H54 (cell line): ENCODE data around the gene PSME3.

Experiments used
- DNase-seq: peaks from one replicate; pipeline ENCODE4 v3.0.0; 2011; ENCODE audit warnings: low spot score, mixed read lengths; ENCODE audit not compliant: insufficient read length
- FAIRE-seq: peaks from 3 replicates; lab custom pipeline; 2011; peaks lifted over from hg19 to GRCh38; lab: Jason Lieb, UNC
- POLR2A ChIP-seq: IDR thresholded peaks from 2 replicates; pipeline ENCODE4 v1.6.1; 2011; ENCODE audit warnings: low read depth, mild to moderate bottlenecking, low read length

The PSME3 gene, protein sequence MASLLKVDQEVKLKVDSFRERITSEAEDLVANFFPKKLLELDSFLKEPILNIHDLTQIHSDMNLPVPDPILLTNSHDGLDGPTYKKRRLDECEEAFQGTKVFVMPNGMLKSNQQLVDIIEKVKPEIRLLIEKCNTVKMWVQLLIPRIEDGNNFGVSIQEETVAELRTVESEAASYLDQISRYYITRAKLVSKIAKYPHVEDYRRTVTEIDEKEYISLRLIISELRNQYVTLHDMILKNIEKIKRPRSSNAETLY

DNA sequence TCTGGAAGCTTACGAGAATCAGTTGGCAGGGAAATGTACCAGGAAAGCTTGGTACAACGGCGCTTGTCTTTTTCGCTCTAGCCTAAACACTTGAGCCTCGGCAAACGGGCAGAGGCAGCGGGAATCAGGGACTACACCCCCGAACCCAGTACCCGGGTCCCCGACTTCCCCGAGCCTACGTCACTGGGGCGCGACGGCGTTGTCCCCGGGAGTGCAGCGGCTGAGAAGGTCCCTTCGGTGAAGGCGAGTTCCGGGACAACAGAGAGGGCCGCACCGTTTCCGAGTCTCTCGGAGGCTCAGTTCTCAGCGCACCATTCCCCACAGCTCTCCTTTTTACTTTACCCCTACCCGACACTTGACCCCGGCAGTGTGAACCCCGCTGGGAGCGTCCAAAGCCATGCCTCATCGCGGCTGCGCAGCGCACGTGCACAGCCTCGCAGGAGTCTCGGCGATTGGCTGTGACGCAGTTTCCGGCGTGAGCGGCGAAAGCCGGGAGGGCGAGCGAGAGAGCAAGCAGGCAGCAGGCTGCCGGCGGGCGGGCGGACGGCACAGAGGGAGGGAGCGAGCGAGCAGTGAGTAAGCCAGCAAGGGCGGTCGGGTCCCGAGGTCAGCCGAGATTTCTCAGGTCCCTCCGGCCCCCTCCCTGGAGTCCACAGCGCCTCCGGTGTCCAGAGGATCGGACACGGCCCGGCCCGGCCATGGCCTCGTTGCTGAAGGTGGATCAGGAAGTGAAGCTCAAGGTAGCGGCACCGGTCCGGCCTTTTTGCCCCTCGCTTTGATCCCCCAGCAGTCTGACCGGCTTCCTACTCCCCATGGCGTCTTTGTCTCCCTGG lies at the start of gene PSME3:
Gene PSME3 (plus strand): TSS at position 464 of the 833 bp plus-strand sequence. CDS start 235 bp downstream, at position 699.
- TF ChIP-seq POLR2A: peak; percentile 99
- DNase-seq: peak; percentile 85
- no peak for FAIRE-seq

DNA sequence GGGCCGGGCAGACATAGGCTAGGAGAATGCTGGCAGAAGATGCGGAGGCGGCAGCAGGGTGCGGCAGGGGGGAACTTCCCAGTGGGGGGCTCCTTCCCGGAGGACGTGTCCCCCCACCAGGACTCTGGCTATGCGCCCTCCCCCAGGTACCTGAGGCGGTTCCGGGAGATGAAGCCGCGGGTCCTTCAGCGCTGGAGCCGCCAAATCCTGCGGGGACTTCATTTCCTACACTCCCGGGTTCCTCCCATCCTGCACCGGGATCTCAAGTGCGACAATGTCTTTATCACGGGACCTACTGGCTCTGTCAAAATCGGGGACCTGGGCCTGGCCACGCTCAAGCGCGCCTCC lies 49.4 kb upstream of the PSME3 start:
- TF ChIP-seq POLR2A: no peak
- FAIRE-seq: no peak
- no peak for DNase-seq

DNA sequence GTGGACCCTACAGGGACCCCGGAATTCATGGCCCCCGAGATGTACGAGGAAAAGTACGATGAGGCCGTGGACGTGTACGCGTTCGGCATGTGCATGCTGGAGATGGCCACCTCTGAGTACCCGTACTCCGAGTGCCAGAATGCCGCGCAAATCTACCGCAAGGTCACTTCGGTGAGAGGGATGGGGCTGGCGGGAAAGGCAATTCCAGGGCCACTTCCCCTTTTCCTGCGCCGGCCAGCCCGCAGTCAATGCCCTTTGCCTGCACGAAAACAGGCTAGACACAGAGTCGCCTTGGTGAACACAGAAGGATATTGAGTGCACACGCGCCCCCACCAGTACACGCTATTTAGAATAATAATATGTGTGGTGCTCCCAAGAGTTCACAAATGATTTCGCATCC lies 48.8 kb upstream of the PSME3 start:
- FAIRE-seq (no peak), DNase-seq (no peak)
- TF ChIP-seq POLR2A: no peak

DNA sequence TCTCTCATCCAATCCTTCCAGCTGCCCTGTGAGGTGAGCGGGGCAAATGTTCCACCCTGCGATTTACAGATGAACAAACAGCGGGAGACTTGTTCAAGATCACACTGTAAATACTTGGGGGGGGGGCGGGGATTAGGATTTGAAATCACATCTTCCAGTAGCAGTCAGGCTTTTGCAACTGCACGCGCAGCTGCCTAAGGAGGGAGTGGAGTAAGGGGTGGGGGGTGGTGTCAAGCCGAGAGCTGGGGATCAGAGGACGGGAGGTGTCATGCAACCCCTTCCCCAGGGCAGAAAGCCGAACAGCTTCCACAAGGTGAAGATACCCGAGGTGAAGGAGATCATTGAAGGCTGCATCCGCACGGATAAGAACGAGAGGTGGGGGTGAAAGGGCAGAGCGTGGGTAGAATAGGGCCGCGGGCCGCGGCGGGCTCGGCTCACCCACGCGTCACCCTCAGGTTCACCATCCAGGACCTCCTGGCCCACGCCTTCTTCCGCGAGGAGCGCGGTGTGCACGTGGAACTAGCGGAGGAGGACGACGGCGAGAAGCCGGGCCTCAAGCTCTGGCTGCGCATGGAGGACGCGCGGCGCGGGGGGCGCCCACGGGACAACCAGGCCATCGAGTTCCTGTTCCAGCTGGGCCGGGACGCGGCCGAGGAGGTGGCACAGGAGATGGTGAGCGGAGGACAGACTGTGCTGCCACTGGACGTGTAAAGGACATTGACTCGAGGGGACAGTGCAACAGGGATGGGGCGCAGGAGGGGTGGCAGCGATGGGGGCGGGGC lies 48.2 kb upstream of the PSME3 start:
- FAIRE-seq (no peak), DNase-seq (no peak)
- no peak for TF ChIP-seq POLR2A

DNA sequence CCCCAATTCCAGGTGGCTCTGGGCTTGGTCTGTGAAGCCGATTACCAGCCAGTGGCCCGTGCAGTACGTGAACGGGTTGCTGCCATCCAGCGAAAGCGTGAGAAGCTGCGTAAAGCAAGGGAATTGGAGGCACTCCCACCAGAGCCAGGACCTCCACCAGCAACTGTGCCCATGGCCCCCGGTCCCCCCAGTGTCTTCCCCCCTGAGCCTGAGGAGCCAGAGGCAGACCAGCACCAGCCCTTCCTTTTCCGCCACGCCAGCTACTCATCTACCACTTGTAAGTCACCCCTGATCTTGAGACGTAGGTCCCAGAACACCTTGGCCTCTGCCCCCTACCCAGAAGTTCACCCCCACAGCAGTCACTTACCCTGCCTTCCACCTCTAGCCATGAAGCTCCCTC lies 45.9 kb upstream of the PSME3 start:
- TF ChIP-seq POLR2A: no peak
- FAIRE-seq (no peak), DNase-seq (no peak)

DNA sequence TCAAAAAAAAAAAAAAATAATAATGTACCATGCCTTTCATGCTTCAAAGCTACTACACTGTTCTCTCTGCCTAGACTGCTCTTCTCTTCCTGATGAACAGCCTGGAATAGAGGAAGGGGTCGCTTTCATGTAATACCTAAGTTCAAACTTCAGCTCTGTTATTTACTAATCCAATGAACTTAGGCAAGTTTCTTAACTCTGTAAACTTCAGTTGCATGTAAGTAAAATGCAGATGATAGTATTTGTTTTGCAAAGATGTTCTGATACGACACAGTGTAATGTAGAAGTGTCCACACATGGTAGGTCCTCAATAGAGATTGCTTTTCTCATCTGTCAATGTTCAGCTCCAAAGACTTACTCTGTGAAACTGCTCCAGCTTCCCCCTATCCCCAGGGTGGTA lies 41.2 kb upstream of the PSME3 start:
- no peak for DNase-seq
- TF ChIP-seq POLR2A: no peak
- no peak for FAIRE-seq

DNA sequence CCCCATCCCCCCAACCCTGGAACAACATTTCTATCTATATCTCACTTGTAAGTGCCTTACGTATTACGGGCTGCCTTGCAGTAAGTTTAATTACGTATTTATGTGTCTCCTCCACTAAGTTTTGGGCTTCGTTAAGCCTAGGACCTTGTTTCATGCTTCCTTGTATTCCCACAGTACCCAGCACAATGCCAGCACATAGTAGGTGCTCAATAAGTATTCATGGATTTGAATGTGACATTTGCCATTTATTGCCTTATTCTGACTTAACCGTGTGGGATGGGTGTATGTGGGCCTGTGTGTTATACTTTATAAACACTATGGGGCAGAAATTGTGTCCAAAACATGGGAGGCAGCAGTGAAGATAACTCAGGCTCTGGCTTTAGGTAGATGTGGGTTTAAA lies 40.7 kb upstream of the PSME3 start:
- TF ChIP-seq POLR2A: no peak
- FAIRE-seq (no peak), DNase-seq (no peak)

DNA sequence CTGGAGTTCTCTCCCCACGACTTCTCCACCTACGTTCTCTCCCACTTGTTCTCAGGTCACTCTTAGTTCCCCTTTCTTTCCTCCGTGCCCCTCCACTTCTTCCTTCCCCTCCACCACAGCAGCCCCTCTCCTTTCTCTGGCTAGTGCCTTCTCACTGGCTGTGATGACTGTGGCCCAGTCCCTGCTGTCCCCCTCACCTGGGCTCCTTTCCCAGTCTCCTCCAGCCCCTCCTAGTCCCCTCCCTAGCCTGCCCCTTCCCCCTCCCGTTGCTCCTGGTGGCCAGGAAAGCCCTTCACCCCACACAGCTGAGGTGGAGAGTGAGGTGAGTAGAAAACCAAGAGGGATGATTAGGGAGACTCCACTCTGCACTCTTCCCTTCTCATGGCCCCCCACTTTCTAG lies 38.1 kb upstream of the PSME3 start:
- FAIRE-seq (no peak), DNase-seq (no peak)
- no peak for TF ChIP-seq POLR2A

DNA sequence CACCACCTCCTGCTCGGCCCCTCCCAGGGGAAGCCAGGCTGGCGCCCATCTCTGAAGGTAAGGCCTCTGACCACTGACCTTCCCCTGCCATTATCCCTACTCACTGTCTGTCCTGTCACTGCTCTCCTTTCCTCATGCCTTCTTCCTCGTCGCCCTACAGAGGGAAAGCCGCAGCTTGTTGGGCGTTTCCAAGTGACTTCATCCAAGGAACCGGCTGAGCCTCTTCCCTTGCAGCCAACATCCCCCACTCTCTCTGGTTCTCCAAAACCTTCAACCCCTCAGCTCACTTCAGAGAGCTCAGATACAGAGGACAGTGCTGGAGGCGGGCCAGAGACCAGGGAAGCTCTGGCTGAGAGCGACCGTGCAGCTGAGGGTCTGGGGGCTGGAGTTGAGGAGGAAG lies 37.7 kb upstream of the PSME3 start:
- no peak for TF ChIP-seq POLR2A
- FAIRE-seq (no peak), DNase-seq (no peak)

DNA sequence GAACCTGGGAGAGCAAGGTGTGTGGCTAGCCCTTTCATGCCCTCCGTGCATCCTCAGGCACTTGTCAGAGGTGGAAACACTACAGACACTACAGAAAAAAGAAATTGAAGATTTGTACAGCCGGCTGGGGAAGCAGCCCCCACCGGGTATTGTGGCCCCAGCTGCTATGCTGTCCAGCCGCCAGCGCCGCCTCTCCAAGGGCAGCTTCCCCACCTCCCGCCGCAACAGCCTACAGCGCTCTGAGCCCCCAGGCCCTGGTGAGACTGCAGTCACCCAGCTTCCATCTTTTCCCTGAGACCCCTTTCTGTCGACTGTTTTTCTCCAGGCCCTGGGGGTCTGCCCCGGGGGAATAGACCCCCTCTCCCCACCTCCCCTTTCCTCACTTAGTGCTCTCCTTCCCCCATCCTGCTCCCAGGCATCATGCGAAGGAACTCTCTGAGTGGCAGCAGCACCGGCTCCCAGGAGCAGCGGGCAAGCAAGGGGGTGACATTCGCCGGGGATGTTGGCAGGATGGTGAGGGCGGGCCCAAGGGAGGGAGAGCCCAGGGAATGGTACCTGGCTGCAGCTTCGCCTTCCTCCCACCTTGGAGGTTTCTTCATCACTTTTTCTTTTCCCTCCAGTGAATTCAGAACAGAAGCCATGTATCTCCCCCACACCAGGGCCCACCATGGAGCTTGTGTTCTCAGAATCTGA lies 37.0 kb upstream of the PSME3 start:
- DNase-seq (no peak), FAIRE-seq (no peak)
- TF ChIP-seq POLR2A: no peak

DNA sequence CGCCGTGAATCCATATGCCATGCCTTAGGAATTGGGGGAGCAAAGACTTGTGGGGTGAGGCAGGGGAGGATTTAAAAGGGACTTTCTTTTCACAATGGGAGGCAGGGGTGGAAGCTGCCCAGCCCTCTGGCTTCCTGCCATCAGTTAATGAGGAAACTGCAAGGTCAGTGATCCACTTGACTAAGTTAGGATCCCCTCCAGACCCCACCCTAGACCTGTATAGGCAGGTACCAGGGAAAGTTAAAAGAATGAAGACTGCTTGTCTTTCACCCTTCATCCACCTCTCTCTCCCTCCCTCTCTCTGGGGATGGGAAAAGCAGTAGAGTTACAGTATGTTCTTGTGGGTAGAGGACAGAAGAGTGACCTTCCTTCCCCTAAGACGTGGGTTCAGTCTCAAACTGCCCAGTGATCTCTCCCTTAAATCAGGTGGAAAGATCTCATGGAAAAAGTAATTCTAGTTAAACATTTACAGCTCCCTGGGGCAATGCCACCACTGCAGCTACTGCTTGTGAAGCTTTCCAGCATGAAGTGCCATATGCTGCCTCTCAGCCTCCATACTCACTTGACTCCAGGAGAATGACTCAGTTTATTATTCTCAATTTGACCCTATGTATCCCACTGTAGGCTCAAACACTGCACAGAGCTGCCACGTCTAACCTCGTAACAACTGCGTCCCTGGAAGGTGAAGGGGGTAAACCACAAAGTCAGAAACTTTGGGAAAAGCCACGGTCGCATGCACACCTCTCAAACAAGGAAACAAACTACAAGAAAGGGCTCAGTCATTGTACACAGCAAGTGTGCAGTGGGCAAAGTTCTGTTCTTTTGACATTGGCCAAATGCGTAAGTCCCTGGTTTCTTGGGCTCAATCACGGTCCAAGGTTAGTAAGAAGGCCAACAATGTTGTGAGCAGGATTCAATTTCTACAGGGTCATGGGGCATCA lies 35.9 kb upstream of the PSME3 start:
- FAIRE-seq (no peak), DNase-seq (no peak)
- TF ChIP-seq POLR2A: no peak

DNA sequence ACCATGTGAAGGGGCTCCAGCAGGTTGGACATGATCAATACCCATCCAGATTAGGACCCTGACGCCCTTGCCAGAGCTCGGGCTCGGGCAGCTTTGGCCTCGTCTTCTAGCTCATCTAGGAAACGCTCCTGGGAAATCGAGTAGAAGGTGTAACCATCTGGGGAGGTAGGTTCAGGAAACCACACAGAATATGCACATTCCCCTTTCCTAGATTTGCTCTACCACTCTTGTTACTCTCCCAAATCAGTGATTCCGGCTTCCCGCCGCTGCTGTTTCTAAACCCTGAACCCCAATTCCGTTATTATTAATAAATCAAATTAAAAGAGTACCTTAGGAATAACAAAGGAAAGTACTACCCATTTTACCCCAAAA lies 35.2 kb upstream of the PSME3 start:
- no peak for TF ChIP-seq POLR2A
- FAIRE-seq (no peak), DNase-seq (no peak)
